Suprapubic skin (tissue), 4 donors: Measurements from ENCODE around the gene IL2RA. TPM values are rescaled to one million over a fixed set of nuclear protein-coding genes. Genes with fewer than 3 reads are reported as not detected.

Experiments
- DNase-seq, 2 donors: peaks; one replicate each; pipeline ENCODE4 v3.0.0-alpha.2; 2019; ENCODE audit warnings: low spot score in 2 of 2
- H3K27ac ChIP-seq: fragments of 200-600 bp; sonication (generic); one replicate; pipeline ENCODE4 v1.5.1; 2019
- H3K27me3 ChIP-seq: fragments of 200-600 bp; sonication (generic); one replicate; pipeline ENCODE4 v1.5.1; 2019
- H3K36me3 ChIP-seq: fragments of 200-600 bp; sonication (generic); one replicate; pipeline ENCODE4 v1.5.1; 2019
- H3K4me1 ChIP-seq: fragments of 200-600 bp; sonication (generic); one replicate; pipeline ENCODE4 v1.5.1; 2019
- H3K4me3 ChIP-seq: fragments of 200-600 bp; sonication (generic); one replicate; pipeline ENCODE4 v1.5.1; 2019; ENCODE audit warnings: mild to moderate bottlenecking
- H3K9me3 ChIP-seq: fragments of 200-600 bp; sonication (generic); one replicate; pipeline ENCODE4 v1.5.1; 2019
- EP300 ChIP-seq: sonication (generic); formaldehyde crosslinking; IDR thresholded peaks from one replicate; pipeline ENCODE4 v1.6.1; 2017; ENCODE audit warnings: antibody characterized with exemption
- POLR2A ChIP-seq, 2 donors: fragments of 450-650 bp; IDR thresholded peaks; one replicate each; pipeline ENCODE4 v1.6.1; 2017; ENCODE audit warnings: antibody characterized with exemption in 2 of 2, mild to moderate bottlenecking in 2 of 2, moderate library complexity in 2 of 2
- POLR2AphosphoS5 ChIP-seq, 3 donors: sonication (generic); formaldehyde crosslinking; IDR thresholded peaks; one replicate each; pipeline ENCODE4 v1.6.1; 2017; ENCODE audit warnings: antibody characterized with exemption in 3 of 3
- WGBS: methylation state at CpG from one replicate; pipeline ENCODE4 v1.1.5; 2018; 5-methylcytosine and 5-hydroxymethylcytosine counted together
- total RNA-seq, 4 donors: library from RNA; depleted of rRNA; stranded (reverse); fragments of >200 nt; gene quantifications; one replicate each; pipeline ENCODE4 v1.1.0, GENCODE V29; 2016
- TF ChIP-seq, protein P1 (sequence below), 2 donors: fragments of 200-600 bp in 1 of 2; fragments of 450-650 bp in 1 of 2; sonication (generic) in 1 of 2; IDR thresholded peaks; one replicate each; pipeline ENCODE4 v1.5.1; 2016 to 2019; ENCODE audit warnings: antibody characterized with exemption in 2 of 2, mild to moderate bottlenecking in 1 of 2, moderate library complexity in 1 of 2

Gene IL2RA
- total RNA-seq, 4 donors from 2014 or later, result 0.21 to 0.70 TPM; not detected in 2

DNA sequence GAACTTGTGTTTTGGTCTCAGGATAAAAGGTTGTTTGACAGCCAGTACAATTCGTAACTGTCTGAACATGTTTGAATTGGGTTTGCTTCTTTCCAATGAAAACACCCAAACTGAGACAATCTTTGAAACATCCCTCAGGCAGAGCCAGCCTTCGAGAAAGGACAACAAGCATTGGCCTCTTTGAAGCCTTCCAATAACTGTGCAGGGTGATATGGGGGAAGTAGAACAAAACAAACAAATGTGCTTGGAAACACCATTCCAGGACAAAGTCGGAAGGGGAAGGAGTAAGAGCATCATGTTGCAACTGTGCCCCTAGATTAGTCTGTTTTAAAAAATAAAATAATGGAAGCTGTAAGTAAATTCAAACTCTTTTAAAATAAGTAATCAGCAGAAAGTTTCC is 39.5 kb downstream of the IL2RA start:
- Histone ChIP-seq H3K4me1 (peaks cover 15% of the 10 kb centered on the region), H3K4me3 (no peak overlapping the region), H3K27ac (peak overlapping the region; percentile 61), H3K27me3 (no peaks in the 10 kb centered on the region), H3K9me3 (no peaks in the 10 kb centered on the region), H3K36me3 (no peaks in the 10 kb centered on the region)
- TF ChIP-seq, protein P1, sequence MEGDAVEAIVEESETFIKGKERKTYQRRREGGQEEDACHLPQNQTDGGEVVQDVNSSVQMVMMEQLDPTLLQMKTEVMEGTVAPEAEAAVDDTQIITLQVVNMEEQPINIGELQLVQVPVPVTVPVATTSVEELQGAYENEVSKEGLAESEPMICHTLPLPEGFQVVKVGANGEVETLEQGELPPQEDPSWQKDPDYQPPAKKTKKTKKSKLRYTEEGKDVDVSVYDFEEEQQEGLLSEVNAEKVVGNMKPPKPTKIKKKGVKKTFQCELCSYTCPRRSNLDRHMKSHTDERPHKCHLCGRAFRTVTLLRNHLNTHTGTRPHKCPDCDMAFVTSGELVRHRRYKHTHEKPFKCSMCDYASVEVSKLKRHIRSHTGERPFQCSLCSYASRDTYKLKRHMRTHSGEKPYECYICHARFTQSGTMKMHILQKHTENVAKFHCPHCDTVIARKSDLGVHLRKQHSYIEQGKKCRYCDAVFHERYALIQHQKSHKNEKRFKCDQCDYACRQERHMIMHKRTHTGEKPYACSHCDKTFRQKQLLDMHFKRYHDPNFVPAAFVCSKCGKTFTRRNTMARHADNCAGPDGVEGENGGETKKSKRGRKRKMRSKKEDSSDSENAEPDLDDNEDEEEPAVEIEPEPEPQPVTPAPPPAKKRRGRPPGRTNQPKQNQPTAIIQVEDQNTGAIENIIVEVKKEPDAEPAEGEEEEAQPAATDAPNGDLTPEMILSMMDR (IDR thresholded peaks at IDR 0.05), result no peak
- peak in 1 of 3 donors; percentile 37 for TF ChIP-seq POLR2AphosphoS5 (IDR thresholded peaks at IDR 0.05)
- TF ChIP-seq EP300, result no peak
- no peak for TF ChIP-seq POLR2A (IDR thresholded peaks at IDR 0.05)
- 29% methylated on average over 3 of the region's 3 CpGs for WGBS
- no peak for DNase-seq

DNA sequence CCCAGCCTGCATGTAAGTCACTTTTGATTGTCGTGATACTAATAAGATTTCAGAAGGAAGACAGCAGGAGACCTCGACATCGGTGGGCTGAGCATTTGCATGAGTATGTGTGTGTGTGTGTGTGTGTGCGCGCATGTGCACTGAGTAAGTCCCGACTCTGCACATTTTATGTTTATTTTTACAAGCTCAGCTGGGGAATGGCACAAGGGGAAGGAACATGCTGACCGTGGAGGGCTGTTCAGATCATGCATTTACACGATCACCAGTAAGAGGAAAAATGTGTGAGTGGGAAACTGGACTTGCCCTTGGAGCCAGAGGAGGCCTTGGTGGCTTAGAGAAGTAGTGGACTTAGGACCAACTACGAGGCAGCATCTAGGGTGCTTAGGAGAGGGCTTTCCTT is 41.3 kb downstream of the IL2RA start:
- Histone ChIP-seq H3K27ac (no peak overlapping the region), H3K4me3 (no peak overlapping the region), H3K9me3 (no peaks in the 10 kb centered on the region), H3K36me3 (no peaks in the 10 kb centered on the region), H3K4me1 (peaks cover 15% of the 10 kb centered on the region), H3K27me3 (no peaks in the 10 kb centered on the region)
- WGBS, result 89% methylated on average over 9 of the region's 9 CpGs
- DNase-seq, result no peak
- TF ChIP-seq EP300, result no peak

DNA sequence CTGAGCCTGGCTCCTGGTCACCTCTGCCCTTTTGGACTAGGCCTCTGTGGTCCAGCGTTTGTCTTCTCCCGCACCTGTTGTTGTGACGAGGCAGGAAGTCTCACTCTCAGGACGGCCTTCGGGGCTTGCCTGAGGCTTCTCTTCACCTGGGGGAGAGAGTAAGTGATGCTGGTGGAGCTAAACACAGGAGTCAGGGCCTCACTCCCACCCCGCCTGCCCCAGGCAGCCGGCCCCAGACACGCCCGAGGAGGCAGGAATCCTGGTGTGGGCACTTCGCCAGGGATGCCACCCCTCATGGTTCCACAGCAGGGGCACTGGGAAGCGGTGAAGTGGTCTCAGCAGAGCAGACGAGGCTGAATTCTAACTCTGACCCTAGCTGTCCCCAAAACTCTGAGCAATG is 42.4 kb downstream of the IL2RA start:
- TF ChIP-seq POLR2A (IDR thresholded peaks at IDR 0.05) (no peak), EP300 (no peak), POLR2AphosphoS5 (IDR thresholded peaks at IDR 0.05) (no peak)
- TF ChIP-seq, protein P1 (IDR thresholded peaks at IDR 0.05), result no peak
- WGBS, result 80% methylated on average over 10 of the region's 12 CpGs
- no peak overlapping the region for H3K27ac ChIP-seq
- no peaks in the 10 kb centered on the region for H3K36me3 ChIP-seq
- no peaks in the 10 kb centered on the region for H3K27me3 ChIP-seq
- no peak overlapping the region for H3K4me3 ChIP-seq
- peaks cover 15% of the 10 kb centered on the region for H3K4me1 ChIP-seq
- no peak for DNase-seq
- H3K9me3 ChIP-seq, result no peaks in the 10 kb centered on the region

DNA sequence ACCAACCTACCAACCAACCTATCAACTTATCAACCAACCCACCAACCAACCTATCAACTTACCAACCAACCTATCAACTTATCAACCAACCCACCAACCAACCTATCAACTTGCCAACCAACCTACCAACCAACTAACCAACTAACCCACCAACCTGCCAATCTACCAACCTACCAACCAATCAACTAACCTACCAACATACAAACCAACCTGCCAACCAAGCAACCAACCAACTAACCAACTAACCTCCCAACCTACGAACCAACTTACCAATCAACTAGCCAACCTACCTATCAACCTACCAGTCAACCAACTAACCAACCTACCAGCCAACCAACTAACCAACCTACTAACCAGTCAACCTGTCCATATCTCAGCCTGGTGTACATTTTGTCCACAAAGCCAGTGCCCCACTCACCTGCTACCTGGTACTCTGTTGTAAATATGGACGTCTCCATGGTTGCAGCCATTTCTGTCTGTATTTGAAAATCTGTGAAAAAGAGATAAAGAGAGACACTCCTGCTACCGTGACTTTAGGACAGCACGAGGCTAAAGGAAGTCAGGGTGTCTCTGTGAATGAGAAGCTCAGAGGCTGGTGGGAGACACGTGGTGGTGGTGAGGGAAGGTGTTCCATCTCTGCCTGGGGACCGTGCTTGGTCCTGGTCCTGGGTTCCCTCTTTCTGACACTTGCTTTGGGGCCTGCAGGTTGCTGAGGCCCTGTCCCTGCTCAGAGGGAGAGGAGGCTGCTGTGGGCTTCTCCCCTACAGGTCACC is 43.0 kb downstream of the IL2RA start:
- Histone ChIP-seq H3K4me1 (peaks cover 18% of the 10 kb centered on the region), H3K36me3 (no peaks in the 10 kb centered on the region), H3K27ac (no peak overlapping the region), H3K4me3 (no peak overlapping the region), H3K9me3 (no peaks in the 10 kb centered on the region), H3K27me3 (no peaks in the 10 kb centered on the region)
- no peak for DNase-seq
- TF ChIP-seq, protein P1 (IDR thresholded peaks at IDR 0.05), result no peak
- TF ChIP-seq POLR2AphosphoS5 (IDR thresholded peaks at IDR 0.05) (no peak), EP300 (no peak), POLR2A (IDR thresholded peaks at IDR 0.05) (no peak)
- WGBS, result 95% methylated on average over 6 of the region's 6 CpGs

DNA sequence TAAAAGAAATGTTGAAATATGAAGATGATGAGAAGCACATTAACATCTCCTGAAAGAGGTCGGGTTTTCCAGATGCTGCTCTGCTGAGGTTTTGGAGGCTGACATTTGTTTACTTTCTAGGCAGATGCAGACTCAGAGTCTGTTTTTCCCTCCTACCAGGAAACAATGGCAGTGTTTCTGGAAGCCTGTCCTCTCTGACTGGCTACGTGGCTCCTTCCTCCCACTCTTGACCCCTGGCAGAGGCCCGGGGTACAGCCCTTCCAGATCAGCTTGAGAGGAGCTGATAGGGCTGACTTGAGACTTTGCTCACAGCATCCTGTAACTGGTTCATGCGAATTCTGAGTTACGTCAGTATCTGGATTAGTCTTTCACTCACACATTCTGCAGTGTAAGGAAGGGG is 43.7 kb downstream of the IL2RA start:
- H3K27me3 ChIP-seq, result no peaks in the 10 kb centered on the region
- no peaks in the 10 kb centered on the region for H3K9me3 ChIP-seq
- H3K4me1 ChIP-seq, result peaks cover 15% of the 10 kb centered on the region
- no peaks in the 10 kb centered on the region for H3K36me3 ChIP-seq
- H3K4me3 ChIP-seq, result no peak overlapping the region
- TF ChIP-seq, protein P1 (IDR thresholded peaks at IDR 0.05), result no peak
- TF ChIP-seq POLR2AphosphoS5 (IDR thresholded peaks at IDR 0.05), result no peak
- TF ChIP-seq POLR2A (IDR thresholded peaks at IDR 0.05), result no peak
- no peak for TF ChIP-seq EP300
- 62% methylated on average over 5 of the region's 5 CpGs for WGBS
- no peak for DNase-seq
- no peak overlapping the region for H3K27ac ChIP-seq
